ENCODE measurements around the gene UGT1A4. TPM values are rescaled to one million over a fixed set of nuclear protein-coding genes. Genes with fewer than 3 reads are reported as not detected.

UGT1A4 gene
- total RNA-seq, 2 experiments from 2014 or later: not detected

DNA sequence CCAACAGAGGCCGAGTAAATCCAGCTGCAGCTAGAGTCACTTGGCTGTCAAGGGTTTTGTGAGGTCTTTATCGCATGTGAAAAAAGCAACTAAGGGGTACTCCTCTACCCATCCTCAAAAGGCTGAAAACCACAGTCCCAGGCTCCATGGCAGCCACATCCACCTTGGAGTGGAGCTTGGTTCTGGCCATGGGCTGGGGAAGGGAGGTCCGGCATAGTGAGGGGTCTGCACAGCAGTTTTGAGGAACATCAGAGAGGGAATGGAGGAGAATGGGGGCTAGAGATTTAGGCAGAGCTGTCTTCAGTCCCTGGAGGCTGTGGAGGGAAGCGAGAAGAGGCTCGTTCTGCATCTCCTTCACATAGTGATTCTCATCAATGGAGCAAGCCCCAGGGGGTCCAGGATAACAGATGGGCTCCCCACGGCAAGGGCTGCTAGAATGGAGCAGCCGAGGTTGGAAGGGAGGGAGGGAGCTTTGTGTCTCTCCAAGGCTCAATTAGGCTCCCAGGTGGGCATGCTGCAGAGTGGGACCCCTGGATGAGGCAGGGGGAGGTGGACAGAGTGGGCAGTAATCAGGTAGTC is 80.6 kb downstream of the UGT1A4 start:
- intact Hi-C loops (cut with DNase I, micrococcal nuclease): no loop called here
- Histone ChIP-seq H3K27me3 (ENCODE audit: control insufficient read depth in 1 of 2, insufficient read depth in 2 of 2, low read length in 2 of 2) (peaks cover 0 to 3% of the 10 kb centered on the region in 2 experiments), H3K4me1 (ENCODE audit: insufficient read depth, low read length) (no peaks in the 10 kb centered on the region), H3K36me3 (ENCODE audit: insufficient read depth, low read length) (no peaks in the 10 kb centered on the region), H3K27ac (ENCODE audit: low read depth in 1 of 2, low read length in 2 of 2) (no peak overlapping the region), H3K4me3 (ENCODE audit: low read length) (no peak overlapping the region), H3K9me3 (ENCODE audit: control insufficient read depth in 1 of 2, insufficient read depth in 1 of 2, low read length in 2 of 2) (no peaks in the 10 kb centered on the region)
- Mint-ChIP-seq H3K27me3 (peaks cover 11% of the 10 kb centered on the region), H3K27ac (no peak overlapping the region), H3K4me1 (ENCODE audit: low read depth) (no peaks in the 10 kb centered on the region), H3K36me3 (ENCODE audit: low read depth) (no peaks in the 10 kb centered on the region), H3K4me3 (no peak overlapping the region), H3K9me3 (peaks cover 4% of the 10 kb centered on the region)
- DNase-seq (peak in 1 of 14 experiments; percentile 25), ATAC-seq (ENCODE audit: poor library complexity) (no peak)
- CTCF ChIA-PET: no interaction called here
- TF ChIP-seq, protein P1, sequence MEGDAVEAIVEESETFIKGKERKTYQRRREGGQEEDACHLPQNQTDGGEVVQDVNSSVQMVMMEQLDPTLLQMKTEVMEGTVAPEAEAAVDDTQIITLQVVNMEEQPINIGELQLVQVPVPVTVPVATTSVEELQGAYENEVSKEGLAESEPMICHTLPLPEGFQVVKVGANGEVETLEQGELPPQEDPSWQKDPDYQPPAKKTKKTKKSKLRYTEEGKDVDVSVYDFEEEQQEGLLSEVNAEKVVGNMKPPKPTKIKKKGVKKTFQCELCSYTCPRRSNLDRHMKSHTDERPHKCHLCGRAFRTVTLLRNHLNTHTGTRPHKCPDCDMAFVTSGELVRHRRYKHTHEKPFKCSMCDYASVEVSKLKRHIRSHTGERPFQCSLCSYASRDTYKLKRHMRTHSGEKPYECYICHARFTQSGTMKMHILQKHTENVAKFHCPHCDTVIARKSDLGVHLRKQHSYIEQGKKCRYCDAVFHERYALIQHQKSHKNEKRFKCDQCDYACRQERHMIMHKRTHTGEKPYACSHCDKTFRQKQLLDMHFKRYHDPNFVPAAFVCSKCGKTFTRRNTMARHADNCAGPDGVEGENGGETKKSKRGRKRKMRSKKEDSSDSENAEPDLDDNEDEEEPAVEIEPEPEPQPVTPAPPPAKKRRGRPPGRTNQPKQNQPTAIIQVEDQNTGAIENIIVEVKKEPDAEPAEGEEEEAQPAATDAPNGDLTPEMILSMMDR (IDR thresholded peaks at IDR 0.05): no peak
- POLR2A ChIA-PET: no interaction called here

DNA sequence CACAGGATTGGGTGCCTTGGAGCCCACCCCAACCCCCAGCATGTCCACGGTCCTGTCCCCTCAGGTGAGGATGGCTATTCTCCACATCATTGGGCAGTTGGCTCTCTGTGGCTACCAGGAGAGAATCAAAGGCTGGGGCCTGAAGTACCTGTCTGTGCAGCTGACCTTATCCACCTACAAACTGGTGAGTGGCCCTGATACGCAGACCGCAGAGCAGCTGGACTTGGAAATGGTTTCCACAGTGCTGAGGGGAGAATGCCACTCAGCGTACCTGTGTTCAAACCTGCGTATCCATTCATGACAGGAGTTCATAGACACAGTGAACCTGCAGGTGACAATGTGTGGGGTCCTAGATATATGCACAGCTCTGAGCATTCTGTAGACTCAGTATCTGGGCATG is 81.2 kb downstream of the UGT1A4 start:
- H3K27ac Mint-ChIP-seq: no peak overlapping the region
- H3K4me3 Mint-ChIP-seq: no peak overlapping the region
- intact Hi-C loops (cut with DNase I, micrococcal nuclease): no loop called here
- H3K36me3 ChIP-seq (ENCODE audit: insufficient read depth, low read length): no peaks in the 10 kb centered on the region
- H3K27ac ChIP-seq (ENCODE audit: low read depth in 1 of 2, low read length in 2 of 2): no peak overlapping the region
- TF ChIP-seq, protein P1 (IDR thresholded peaks at IDR 0.05): no peak
- CTCF ChIA-PET: no interaction called here
- no peaks in the 10 kb centered on the region for H3K36me3 Mint-ChIP-seq (ENCODE audit: low read depth)
- ATAC-seq (ENCODE audit: poor library complexity): no peak
- H3K27me3 Mint-ChIP-seq: peaks cover 15% of the 10 kb centered on the region
- POLR2A ChIA-PET: no interaction called here
- H3K4me3 ChIP-seq (ENCODE audit: low read length): no peak overlapping the region
- H3K9me3 ChIP-seq (ENCODE audit: control insufficient read depth in 1 of 2, insufficient read depth in 1 of 2, low read length in 2 of 2): no peaks in the 10 kb centered on the region
- H3K4me1 ChIP-seq (ENCODE audit: insufficient read depth, low read length): no peaks in the 10 kb centered on the region
- no peak for DNase-seq
- no peaks in the 10 kb centered on the region for H3K4me1 Mint-ChIP-seq (ENCODE audit: low read depth)
- H3K9me3 Mint-ChIP-seq: peaks cover 4% of the 10 kb centered on the region
- peaks cover 1 to 3% of the 10 kb centered on the region in 2 experiments for H3K27me3 ChIP-seq (ENCODE audit: control insufficient read depth in 1 of 2, insufficient read depth in 2 of 2, low read length in 2 of 2)

GRCh38 chr2:233800208-233800607 is 81.7 kb downstream of the UGT1A4 start:
- no peak overlapping the region for H3K27ac ChIP-seq (ENCODE audit: low read depth in 1 of 2, low read length in 2 of 2)
- Mint-ChIP-seq H3K27me3 (peaks cover 15% of the 10 kb centered on the region), H3K27ac (no peak overlapping the region), H3K4me3 (no peak overlapping the region), H3K9me3 (peaks cover 4% of the 10 kb centered on the region), H3K4me1 (ENCODE audit: low read depth) (no peaks in the 10 kb centered on the region), H3K36me3 (ENCODE audit: low read depth) (no peaks in the 10 kb centered on the region)
- H3K4me3 ChIP-seq (ENCODE audit: low read length): no peak overlapping the region
- intact Hi-C loops (cut with DNase I, micrococcal nuclease): no loop called here
- H3K4me1 ChIP-seq (ENCODE audit: insufficient read depth, low read length): no peaks in the 10 kb centered on the region
- ATAC-seq (ENCODE audit: poor library complexity) (no peak), DNase-seq (no peak)
- CTCF ChIA-PET: no interaction called here
- H3K36me3 ChIP-seq (ENCODE audit: insufficient read depth, low read length): no peaks in the 10 kb centered on the region
- POLR2A ChIA-PET: no interaction called here
- TF ChIP-seq, protein P1 (IDR thresholded peaks at IDR 0.05): no peak
- no peaks in the 10 kb centered on the region for H3K9me3 ChIP-seq (ENCODE audit: control insufficient read depth in 1 of 2, insufficient read depth in 1 of 2, low read length in 2 of 2)
- H3K27me3 ChIP-seq (ENCODE audit: control insufficient read depth in 1 of 2, insufficient read depth in 2 of 2, low read length in 2 of 2): peaks cover 3 to 4% of the 10 kb centered on the region in 2 experiments

Measured in CD4-positive, alpha-beta T cell (primary cell).